Ammon's horn (tissue), 1 donor: ENCODE measurements around the gene CPA1.

Experiments
- DNase-seq: peaks from one replicate; pipeline ENCODE4 v3.0.0-alpha.2; 2016; ENCODE audit warnings: low spot score

Gene CPA1

DNA sequence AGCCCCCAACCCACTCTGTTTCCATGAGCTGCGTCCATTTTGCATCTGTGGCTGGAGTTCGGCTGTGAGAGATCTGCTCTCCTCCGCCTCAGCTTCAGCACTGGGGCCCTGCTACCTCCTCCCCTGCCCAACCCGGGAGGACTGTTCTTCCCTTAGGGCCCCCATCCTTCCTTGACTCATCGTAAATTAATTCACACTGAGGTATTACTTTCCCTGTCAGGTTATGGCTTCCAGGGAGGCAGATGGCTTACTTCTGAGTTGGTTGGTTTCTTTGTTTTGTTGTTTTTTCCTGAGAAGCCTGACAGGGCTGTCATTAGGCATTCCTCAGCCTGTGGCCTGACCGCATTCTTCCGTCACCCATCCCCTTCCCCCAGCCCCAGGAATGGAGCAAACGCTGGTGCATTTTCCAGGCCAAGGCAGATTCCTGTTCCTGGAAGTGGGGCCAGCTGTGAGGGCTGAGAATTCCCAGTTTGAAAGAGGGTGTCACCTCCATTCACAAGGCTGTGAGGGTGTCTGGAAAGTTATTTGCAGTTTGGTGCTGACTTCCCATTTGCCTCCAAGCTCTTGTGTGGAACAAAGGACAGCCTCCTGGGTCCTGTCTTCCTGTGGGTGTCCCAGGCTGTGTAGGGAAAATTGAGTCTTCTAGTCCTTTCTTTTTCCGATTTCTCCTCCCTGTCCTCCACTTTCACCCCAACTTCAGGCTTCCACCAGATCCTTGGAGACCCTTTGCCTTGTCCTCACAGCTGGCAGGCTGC lies 24.0 kb upstream of the CPA1 start:
- DNase-seq, result no peak

DNA sequence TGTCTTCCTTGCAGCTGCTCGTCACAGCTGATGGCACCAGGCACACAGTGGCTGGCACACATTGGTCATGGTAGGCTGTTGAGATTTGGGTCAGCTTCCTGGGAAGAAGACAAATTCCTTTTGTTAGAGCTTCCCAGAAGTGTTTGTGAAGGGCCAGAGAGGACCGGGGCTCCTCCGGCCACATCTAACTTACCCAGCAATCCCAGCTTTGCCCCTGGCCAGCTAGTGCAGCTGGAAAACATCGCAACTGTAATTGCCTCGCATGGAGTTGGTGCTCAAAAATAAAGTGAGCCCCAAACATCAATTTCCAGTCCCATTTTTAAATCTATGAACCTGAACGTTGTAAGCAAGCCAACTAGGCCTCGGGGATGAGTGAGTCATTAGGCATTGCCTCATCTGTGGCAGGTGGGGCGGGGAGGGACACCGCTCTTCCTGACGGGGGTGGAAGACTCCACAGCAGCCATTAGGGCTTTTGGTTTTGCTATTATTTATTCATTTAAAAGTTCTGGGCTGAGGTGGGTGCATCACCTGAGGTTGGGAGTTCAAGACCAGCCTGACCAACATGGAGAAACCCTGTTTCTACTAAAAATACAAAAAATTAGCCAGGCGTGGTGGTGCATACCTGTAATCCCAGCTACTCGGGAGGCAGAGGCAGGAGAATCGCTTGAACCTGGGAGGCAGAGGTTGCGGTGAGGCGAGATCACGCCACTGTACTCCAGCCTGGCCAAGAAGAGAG lies 23.2 kb upstream of the CPA1 start:
- peak; percentile 52 for DNase-seq

GRCh38 chr7:130358471-130358870 lies 21.8 kb upstream of the CPA1 start:
- no peak for DNase-seq

GRCh38 chr7:130359276-130359857 lies 20.9 kb upstream of the CPA1 start:
- no peak for DNase-seq

GRCh38 chr7:130360518-130360917 lies 19.8 kb upstream of the CPA1 start:
- DNase-seq, result no peak

DNA sequence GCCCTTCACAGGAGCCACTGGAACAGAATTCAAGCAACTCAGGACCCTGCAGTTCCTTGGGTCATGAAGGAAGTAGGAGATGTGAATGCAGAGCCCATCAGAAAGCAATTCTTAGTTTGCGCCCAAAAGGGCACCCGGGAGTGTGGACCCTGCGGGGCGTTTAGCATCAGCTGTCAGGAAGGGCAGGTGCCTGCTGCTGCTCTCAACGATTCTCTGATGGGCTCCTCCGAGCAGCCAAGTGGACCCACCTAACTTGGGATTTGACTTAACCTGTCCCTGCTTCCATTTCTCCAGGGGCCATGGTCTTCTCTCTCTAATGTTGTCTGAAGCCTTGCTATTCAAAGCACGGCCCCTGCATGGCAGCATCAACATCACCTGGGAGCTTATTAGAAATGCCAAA lies 18.6 kb upstream of the CPA1 start:
- no peak for DNase-seq

GRCh38 chr7:130362251-130362816 lies 18.0 kb upstream of the CPA1 start:
- no peak for DNase-seq

DNA sequence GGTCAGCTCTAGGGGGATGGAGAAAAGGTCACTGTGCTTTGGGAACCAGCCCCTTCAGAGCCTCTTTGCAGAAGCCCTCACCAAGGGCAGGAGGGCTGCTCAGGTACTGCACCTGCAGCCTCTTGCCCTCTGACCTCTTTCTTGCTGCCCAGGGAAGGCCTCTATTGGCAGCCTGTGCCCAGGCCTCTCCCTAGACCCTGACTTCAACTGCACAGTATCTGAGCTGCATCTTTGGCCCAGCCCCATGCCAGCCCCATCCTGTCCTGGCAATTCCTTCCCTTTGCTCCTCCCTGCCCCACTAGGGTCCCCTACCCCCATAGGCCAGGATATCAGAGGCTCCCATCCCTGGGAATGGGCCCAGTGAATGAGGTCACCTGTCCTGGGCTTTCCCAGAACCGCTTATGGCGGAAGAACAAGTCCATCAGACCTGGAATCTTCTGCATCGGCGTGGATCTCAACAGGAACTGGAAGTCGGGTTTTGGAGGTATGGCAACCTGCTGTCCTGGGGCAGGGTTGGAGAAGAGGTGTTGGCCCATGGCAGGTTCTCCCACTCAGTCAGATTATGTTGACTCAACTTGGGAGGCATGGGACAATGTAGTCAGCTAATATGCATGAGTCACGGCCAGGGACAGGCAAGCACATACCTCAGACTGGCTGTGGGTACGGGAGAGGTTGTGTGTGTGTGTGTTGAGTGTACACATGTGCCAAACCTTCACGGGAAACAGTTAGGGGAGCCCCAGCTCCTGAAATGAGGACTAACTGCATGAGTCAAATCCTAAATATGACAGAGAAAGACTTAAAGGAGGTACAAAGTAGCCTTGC lies 17.1 kb upstream of the CPA1 start:
- DNase-seq, result no peak

- no peak for DNase-seq
Measured at GRCh38 chr7:130364451-130364850, 15.8 kb upstream of the CPA1 start.

GRCh38 chr7:130365088-130365487 lies 15.2 kb upstream of the CPA1 start:
- no peak for DNase-seq

GRCh38 chr7:130365511-130366441 lies 14.5 kb upstream of the CPA1 start:
- DNase-seq, result peak; percentile 70

DNA sequence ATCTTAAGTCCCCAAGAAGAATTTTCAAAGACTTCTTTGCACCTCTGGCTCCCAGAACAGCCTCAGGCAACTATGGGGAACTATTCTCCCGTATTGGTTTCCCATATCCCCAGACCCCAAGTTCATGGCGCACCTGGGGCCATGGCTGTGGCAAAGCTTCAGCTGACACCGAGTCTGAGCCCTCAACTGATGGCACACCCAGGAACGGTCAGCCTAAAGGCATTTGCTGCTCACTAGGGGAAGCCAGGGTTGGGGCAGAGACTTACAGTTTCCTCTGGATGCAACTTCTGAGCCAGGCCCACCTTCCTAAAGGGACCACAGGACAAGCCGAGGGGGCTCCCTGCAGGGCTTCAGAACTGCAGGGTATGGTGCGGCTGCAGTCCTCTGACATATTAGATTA lies 13.7 kb upstream of the CPA1 start:
- DNase-seq, result no peak

DNA sequence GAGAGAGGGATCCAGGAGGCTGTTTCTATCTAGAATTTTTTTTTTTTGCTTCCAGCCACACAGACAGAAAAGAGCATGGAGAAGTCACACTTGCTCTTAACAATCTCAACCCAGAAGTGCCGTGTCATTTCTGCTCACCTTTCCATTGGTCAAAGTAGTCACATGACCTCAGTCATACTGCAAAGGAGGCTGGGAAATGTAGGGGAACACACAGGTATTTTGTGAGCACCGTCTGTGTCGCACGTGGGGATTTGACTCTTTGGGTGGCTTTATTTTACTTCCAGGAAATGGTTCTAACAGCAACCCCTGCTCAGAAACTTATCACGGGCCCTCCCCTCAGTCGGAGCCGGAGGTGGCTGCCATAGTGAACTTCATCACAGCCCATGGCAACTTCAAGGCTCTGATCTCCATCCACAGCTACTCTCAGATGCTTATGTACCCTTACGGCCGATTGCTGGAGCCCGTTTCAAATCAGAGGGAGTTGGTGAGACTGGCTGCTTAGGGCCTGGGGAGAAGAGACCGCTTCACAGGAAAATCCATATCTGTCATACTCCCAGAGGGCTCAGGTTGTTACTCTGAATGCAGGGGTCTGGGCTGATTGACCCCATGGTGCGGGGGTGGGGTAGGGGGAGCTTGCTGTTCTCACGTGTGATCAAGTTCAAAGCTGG lies 13.1 kb upstream of the CPA1 start:
- no peak for DNase-seq

DNA sequence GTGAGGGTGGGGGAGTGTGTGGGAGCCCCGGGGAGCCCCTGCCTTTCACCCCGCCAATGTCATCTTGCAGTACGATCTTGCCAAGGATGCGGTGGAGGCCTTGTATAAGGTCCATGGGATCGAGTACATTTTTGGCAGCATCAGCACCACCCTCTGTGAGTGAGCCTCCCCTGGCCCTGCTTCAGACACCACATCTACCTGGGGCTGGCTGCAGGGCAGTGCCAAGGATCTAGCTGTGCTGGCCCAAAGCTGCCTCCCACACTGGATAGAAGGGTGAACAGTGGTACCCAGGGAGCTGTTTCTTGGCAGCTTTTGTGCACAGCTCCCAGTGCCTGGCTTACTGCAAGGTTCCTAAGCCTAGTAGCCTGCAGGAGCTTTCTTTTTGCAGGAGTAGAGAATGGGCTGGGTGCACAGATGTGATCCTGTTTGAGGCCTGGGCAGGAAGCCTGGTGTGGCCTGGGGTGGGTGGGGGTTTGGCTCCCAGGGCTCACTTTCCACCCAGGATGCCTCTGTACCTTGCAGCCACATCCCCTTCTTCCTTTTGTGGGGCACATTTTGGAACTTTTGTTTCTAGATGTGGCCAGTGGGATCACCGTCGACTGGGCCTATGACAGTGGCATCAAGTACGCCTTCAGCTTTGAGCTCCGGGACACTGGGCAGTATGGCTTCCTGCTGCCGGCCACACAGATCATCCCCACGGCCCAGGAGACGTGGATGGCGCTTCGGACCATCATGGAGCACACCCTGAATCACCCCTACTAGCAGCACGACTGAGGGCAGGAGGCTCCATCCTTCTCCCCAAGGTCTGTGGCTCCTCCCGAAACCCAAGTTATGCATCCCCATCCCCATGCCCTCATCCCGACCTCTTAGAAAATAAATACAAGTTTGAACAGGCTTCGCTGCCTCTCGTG lies 12.2 kb upstream of the CPA1 start:
- no peak for DNase-seq

DNA sequence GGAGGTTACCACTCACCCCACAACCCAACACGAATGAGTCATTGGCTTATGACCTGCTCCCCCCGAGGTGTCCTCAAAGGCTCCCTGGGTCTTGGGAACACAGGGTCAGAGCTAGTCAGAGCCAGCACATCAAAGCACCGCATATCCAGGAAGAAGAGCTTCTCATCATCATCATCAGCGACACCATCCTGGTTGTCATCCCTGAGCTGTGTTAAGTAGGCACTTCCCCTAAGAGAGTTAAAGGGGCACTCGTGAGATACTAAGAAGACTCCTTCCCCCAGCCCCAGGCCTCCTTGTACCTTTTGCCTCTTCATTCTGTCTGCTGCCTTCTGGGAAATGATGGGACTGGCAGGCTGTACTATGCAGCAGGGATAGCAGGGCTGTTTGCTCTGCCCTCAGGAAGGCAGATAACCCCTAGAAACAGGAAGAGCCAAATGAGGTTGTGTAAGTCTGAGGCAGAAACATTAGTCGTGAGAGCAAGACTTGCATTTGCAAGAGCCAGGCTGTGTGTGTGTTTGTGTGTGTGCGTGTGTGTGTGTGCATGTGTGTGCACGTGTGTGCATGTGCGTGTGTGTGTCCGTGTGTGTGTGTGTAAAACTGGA lies 11.1 kb upstream of the CPA1 start:
- no peak for DNase-seq

- no peak for DNase-seq
Measured at GRCh38 chr7:130369831-130370550, 10.3 kb upstream of the CPA1 start.

DNA sequence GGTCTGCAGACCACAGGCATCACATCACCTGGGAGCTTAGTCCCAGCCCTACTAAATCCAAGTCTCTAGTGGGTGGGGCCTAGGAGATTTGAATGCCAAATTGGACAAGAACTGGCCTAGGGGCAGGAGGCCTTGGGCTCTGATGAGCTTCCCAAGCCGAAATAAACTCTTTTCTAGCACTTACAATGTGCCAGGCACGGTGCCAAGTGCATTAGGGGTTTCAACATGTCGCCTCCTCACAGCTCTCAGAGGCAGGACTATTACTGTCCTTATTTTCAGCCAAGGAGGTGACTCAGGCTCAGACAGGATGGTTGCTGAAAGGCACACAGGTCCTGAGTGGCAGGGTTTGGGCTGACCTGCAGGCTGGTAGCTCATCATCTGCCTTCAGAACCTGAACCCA lies 9.2 kb upstream of the CPA1 start:
- DNase-seq, result no peak
